Body of pancreas (tissue), 4 donors: Measurements from ENCODE around the gene IL11RA.

Source experiments
- POLR2A ChIP-seq, 3 donors: fragments of 450-650 bp; IDR thresholded peaks; one replicate each; pipeline ENCODE4 v1.6.1; 2016; ENCODE audit warnings: antibody characterized with exemption in 3 of 3, mild to moderate bottlenecking in 2 of 3
- TF ChIP-seq, protein P1 (sequence below), 7 experiments: fragments of 450-650 bp in 4 of 7; fragments of 200-600 bp in 3 of 7; sonication (generic) in 3 of 7; IDR thresholded peaks; one replicate each; pipeline ENCODE4 v1.5.1; 2016 to 2019; ENCODE audit warnings: antibody characterized with exemption in 7 of 7

DNA sequence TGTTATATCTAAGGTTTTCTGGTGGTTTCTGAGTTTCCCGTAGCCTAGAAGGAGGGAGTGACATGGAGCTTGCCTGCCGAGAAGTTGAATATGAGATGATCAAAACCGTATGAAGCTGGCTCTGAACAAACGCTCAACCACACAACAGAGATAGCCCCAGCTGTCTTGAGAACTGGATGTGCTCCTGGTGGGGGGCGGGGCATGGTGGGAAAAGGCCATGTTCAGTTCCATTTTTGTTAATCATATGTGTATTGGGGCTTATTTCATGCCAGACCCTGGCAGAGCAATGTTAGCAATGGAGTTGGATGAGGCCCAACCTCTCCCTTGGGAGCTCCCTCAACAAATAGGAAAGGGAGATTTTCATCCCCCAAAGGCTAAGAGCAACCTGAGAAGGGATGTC lies 34.2 kb downstream of the IL11RA start:
- TF ChIP-seq, protein P1, sequence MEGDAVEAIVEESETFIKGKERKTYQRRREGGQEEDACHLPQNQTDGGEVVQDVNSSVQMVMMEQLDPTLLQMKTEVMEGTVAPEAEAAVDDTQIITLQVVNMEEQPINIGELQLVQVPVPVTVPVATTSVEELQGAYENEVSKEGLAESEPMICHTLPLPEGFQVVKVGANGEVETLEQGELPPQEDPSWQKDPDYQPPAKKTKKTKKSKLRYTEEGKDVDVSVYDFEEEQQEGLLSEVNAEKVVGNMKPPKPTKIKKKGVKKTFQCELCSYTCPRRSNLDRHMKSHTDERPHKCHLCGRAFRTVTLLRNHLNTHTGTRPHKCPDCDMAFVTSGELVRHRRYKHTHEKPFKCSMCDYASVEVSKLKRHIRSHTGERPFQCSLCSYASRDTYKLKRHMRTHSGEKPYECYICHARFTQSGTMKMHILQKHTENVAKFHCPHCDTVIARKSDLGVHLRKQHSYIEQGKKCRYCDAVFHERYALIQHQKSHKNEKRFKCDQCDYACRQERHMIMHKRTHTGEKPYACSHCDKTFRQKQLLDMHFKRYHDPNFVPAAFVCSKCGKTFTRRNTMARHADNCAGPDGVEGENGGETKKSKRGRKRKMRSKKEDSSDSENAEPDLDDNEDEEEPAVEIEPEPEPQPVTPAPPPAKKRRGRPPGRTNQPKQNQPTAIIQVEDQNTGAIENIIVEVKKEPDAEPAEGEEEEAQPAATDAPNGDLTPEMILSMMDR (IDR thresholded peaks at IDR 0.05), result no peak
- TF ChIP-seq POLR2A (IDR thresholded peaks at IDR 0.05), result no peak
